Middle frontal gyrus (tissue), 1 donor: ENCODE measurements around the gene NOS1AP.
"Not testable (repeated sequence)": the region's sequence is repeated elsewhere in the genome, so short reads cannot be mapped to it uniquely, and the experiment has no call there.

Experiments used
- DNase-seq: peaks from one replicate; pipeline ENCODE4 v3.0.0-alpha.2; 2015; ENCODE audit warnings: low spot score; ENCODE audit errors: extremely low spot score

NOS1AP gene

DNA sequence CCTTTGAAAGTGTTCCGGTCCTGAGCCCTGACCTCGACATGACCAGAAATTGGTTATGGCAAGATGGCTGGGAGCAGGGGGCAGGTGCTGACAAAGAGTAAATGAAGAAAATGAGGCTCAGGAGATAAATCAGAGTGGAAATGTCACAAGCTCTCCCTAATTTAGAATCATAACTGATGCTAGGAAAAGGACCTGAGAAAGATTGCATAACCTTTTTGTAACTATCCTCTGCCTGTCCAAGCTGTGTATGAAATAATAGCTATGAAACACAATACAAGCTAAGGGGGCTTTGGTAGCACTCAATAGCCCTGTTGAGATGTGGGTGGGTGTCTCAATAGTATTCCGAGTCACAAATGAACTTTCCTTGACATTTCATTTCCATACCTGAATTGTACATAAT is 12.9 kb upstream of the NOS1AP start:
- no peak for DNase-seq

DNA sequence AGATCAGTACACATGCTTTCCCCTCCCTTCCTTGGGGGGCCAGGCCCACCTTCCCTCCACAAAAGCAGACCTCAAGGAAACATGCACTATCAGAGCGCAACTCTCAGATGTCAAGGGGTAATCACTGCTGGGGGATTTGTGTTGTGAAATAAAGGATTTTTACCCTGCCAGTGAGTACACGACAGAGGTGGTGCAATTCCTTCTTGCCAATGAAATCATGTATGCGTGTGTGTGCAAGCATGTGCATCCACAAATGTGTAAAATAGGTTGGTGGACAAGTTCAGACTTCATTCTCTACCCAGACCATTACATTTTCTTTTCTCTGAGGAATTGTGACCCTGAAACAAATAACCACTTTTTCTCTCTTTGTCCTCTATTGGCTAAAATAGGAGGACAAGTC is 9.8 kb upstream of the NOS1AP start:
- no peak for DNase-seq

DNA sequence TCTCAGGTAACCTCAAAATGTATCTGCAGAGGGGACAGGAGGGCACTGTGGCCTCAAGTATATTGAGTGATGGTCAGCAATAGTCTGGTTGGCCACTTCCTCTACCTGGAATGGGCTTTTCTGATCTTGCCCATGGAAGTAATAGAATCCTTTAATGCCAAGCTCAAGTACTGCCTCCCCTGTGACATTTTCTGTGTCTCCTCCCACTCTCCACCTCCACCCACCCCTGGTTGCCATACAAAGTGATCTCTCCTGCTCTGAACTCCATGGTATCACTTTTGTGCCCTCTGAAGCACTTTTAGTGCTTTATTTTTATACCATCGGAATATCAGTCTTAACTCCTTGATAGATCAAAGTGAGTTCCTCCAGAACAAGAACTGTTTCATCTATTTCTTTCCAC is 9.2 kb upstream of the NOS1AP start:
- DNase-seq, result no peak

DNA sequence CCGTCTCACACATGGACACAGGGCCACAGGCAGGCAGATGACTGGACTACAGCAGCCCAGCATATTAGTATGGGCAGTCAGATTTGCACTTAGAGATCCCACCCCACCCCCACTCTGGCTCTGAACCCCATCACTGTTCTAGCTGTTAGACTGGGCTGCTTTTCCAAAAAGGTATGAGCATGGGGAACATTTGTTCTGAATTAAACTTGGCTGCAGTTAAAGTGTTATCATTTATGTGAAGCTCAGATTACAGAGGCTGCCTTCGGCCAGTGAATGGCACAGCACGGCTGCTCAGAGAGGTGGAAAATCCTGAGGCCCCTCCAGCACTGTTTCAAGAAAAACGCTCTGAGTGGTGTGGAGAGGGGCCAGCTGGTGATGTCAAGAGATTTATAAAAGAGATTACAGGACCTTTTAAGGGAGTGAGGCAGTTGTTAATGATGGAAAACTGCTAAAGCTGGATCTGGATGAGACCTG is 6.9 kb upstream of the NOS1AP start:
- DNase-seq, result no peak

DNA sequence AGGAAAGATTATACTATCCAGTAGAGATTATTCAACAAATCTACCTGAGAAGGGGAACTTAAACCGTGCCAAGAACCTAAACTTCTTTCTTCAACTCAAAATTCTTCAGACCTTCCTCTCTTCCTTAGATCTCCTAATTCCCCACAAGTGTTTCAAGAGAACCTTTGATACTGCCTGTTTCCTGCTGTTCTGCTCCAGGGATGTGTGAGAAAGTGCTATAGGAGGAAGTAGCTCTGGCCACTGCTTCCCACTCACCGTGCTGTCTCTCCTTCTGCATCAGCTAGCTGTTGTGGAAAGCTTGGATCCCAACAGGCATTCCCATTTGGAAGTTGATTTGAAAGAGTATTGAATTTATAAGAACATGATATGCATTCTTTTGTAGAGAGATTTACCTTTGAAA is 4.5 kb upstream of the NOS1AP start:
- DNase-seq, result no peak

DNA sequence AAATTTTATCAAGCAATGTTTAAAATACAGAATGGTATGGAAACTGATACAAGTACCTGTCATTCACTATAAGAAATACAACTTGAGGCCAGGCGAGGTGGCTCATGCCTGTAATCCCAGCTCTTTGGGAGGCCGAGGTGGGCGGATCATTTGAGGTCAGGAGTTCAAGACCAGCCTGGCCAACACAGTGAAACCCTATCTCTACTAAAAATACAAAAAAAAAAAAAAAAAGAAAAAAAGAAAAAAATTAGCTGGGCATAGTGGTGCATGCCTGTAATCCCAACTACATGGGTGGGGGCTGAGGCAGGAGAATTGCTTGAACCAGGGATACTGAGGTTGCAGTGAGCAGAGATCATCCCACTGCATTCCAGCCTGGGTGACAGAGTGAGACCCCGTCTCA is 2.7 kb upstream of the NOS1AP start:
- DNase-seq, result not testable (repeated sequence)

DNA sequence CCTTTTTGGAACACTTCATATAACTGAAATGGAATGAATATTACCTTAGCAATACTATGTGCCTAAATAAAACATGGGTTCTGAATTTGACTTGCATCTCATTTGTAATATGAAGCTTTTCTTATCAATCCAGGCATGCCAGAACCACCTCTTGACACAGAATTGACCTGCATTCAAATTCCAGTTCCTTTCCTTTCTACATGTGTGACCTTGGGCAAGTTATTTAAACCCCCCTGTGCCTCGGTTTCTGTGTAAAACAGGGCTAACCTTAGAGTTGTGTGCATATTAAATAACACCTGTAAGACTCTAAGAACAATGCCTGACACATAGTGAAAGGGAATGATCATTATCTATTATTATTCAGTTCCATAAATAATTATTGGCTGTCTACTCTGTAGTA is 2.0 kb upstream of the NOS1AP start:
- DNase-seq, result no peak

DNA sequence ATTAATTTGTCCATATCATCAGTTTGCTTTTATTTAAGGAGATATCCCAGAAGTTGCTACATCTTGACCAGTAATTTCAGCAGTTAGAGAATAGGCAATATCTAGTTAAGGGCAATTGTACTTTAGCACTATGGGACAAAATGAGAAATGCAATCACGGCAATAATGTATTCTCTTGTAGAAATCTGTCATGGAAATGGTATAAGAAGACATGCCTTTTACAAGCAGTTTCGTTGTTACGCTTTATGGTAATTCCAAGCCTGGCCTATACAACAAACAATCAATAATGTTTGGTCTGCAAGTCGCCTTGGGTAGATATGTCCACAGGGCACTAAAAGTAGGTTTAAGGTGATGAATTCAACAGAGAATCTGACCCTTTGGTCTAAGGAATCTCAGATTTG is 1.2 kb upstream of the NOS1AP start:
- no peak for DNase-seq

DNA sequence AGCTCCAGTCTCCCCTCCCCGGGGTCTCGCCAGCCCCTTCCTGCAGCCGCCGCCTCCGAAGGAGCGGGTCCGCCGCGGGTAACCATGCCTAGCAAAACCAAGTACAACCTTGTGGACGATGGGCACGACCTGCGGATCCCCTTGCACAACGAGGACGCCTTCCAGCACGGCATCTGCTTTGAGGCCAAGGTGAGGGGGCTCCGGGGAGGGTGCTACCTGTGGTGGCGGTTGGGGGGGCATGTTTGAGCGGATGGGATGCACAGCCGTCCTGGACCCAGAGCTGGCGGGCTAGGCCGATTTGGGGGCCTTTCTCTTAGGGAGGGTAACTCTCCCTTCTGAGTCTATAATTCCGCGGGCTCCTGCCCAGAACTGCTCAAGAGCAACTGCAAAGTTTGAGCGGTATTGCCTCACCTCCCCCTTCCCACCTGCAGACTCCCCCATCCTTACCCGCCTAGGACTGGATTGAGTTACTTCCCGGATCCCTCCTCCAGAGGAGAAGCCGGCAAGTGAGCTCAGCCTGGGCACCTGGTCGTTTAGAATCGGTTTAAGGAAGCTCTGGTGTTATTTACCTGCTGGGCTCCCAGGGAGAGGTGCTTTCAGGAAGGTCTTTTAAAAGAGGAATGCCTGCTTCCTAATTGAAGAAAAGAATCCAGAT is 730 bp downstream of the NOS1AP start:
- no peak for DNase-seq

DNA sequence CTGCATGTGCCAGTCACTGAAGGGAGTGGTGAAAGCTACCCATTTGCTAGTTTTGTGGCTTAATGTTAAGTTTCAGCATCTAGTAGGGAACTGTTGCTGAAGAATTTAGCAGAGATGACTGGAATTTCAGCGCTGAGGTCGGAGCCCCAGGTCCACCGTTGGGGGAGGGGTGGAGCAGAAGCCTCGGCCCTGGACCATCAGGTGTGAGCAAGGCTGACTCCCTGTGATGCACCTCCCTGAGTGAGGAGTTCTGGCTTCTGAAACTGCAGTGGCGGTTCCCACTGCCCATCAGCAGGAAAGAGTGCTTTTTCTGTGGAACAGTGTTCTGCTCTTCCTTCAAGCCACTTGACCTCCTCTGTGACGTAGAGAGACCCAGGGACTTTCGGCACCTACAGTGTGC is 1.3 kb downstream of the NOS1AP start:
- no peak for DNase-seq

DNA sequence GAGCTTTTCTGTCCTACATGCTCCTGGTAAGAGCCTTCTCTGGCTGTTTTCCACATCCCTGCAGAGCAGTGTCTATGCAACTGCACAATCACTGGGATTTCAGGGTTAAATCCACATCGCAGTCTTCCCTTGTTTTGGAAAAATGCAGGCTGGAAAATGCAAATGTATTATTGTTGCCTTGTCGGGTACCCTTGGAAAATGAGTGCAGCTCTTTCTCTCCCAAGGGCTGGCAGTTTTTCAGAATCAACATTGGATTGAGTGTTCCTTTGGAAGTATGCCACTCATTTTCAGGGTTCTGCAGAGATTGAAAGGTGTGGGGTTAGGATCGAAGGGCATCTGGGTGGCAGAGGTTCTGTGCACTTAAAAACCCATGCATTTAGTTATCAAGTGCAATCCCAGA is 3.2 kb downstream of the NOS1AP start:
- no peak for DNase-seq

DNA sequence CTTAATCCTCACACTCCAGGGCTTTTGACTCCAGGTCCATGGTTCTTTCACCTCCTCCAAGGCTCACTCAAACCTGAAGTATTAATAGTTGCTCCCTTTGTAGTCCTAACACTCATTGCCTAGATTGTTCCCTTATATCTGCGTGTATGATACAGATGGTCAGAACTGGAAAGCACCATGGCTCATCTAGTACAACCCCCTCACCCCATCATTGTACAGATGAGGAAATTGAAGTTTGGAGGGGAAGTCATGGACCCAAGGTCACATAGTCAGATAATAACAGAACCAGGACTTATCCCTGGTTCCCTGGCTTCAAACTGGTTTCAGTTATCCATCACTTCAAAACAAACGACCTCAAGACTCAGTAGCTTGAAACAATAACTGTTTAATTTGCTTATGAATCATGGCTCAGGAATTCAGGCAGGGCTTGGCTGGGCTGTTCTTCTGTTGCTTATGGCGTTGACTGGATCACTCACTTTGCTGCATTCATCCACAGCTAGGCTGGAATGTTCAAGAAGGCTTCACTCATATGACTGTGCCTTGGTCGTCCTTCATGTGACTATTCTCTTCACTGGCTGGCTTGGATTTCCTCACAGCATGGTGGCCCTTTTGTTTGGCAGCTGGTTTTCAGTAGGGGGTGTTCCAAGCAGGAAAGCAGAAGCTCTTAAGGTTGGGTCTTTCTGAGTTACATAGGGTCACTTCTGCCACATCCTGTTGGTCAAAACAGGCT is 5.0 kb downstream of the NOS1AP start:
- DNase-seq, result no peak

DNA sequence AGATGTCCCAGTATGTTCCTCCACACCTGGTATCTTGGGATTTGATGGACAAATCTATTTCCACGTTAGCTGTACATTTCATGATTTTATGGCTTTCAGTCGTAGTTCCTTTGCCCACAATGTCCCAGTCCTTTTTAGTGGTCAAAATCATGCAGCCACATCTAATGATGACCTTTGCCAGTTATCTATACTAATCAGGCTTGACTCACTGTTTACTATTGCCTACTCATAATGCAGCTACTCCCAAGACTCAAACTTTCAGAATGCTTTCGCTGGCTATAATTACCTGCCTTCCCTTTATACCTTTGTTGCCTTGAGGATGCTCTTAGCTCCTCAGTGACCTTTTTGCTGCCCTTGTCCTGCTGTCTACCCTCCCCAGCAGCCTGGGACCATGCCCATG is 6.4 kb downstream of the NOS1AP start:
- DNase-seq, result no peak

DNA sequence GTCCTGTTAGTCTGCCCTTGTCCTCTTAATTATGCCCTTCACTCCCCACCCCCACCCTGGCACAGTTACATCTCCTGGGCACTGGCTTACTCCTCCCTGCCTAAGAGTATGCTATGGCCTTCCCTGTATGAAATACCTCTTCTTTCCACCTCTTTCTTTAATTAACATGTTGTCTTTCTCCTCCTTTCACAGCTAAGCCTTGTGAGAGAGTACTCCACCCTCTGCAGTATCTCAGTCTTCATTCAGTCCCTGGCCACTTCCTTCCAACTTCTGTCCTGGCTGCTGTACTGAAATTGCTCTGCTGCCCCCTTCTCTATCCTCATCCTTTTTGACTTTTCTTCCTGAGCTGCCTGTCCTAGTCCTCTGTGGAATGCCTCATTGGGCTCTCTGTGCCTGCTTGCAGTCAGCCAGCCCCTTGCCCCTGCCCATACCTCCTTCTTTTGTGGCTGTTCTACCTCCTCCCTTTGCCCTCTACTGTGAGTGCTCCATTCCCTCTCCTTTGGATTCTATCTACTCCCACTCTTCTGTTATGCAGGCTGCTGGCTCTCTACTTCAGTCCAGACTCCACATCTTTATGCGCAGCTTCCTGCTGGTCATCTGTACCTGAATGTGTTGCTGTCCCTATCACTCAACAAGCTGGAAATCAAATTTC is 8.3 kb downstream of the NOS1AP start:
- no peak for DNase-seq

DNA sequence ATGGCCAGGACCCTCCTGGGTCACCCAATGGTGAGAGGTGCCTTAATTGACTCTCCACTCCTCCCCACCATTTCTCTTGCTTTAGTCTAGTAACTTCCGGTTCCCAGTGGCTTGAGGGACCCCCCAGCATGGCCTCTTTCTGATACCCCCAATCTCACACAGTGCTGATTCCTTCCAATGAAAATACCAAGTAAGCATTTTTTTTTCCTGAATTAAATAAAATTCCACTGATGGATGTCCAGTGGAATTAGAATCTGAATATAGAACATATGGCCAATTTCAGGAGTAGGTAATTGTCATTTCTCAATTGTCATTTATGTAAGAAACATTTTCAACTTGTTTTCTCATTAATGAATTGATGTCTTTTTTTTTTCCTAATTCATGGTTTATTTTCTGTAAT is 9.5 kb downstream of the NOS1AP start:
- no peak for DNase-seq

DNA sequence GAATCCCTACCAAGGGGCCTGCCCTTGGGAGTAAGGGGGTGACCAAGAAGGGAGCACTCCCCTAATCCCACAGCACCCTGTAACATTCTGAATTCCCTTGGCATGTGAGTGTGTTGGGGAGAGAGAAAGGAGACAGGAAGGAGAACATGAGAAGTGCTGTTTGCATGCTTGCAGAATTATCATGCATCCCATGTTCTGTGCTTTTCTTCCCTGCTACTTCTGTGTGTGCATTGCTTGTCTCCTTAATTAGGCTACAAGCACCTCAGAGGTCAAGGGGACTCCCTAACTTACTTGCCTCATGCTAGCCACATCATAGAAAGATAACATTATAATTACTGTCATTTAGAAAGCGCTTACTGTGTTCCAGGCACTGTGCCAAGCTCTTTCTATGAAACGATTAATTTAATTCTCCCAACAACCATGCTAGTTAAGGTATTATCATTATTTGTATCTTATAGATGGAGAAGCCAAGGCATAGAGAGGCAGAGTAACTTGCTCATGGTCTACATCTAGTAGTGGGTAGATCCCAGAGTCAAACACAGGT is 11.1 kb downstream of the NOS1AP start:
- DNase-seq, result no peak

DNA sequence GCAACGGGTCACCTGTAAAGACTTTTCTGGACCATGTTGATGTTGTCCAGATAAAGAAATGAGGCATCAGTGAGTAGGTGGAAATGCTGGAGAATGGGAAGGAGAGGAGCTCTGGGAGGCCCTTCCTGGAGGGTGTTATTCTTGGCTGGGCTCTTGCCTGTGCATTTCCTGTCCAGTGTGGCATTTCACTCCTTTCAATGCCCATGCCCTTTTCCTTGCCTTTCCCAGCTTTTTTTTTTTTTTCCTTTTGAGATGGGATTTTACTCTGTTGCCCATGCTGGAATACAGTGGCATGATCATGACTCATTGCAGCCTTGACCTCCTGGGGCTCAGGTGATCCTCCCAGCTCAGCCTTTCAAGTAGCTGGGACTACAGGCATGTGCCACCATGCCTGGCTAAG is 11.8 kb downstream of the NOS1AP start:
- no peak for DNase-seq

DNA sequence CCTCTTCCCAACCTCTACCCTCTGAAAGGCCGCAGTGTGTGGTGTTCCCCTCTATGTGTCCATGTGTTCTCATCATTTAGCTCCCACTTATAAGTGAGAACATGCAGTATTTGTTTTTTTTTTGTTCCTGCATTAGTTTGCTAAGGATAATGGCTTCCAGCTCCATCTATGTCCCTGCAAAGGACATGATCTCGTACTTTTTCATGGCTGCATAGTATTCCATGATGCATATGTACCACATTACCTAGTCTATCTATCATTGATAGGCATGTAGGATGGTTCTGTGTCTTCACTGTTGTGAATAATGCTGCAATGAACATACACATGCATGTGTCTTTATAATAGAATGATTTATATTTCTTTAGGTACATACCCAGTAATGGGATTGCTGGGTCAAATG is 12.6 kb downstream of the NOS1AP start:
- DNase-seq, result not testable (repeated sequence)

DNA sequence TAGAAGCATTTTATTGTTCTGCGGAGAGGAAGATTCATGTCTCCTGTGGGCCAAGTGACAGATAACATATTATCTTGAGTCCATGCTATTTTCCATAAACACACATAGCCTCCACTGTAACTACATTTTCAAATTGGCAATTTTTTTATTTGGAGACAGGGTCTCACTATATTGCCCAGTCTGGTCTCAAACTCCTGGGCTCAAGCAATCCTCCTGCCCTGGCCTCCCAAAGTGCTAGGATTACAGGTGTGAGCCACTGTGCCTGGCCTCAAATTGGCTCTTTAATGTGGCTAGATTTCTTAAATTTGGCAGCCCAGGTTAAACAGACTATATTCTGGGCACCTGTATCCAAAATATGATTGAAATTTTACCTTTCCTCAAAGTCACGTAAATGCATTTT is 13.8 kb downstream of the NOS1AP start:
- DNase-seq, result no peak

DNA sequence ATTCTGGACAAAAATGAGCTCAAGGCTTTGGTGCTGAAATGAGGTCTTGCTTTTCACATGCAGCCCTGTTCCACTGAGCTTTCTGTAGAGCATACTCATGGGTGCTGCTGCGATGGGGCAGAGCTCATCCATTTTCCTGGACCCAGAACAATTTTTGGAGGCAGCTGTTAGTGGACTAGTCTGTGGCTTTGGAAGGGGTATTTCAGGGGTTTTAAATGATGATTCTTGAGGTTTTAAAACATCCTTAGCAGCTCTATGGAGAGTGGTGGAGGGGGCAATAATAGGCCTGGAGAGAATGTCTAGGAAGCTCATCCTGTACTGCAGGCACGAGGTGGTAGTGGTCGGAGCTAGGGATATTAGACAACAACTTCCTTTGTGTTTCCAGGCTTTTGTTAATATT is 16.5 kb downstream of the NOS1AP start:
- no peak for DNase-seq

DNA sequence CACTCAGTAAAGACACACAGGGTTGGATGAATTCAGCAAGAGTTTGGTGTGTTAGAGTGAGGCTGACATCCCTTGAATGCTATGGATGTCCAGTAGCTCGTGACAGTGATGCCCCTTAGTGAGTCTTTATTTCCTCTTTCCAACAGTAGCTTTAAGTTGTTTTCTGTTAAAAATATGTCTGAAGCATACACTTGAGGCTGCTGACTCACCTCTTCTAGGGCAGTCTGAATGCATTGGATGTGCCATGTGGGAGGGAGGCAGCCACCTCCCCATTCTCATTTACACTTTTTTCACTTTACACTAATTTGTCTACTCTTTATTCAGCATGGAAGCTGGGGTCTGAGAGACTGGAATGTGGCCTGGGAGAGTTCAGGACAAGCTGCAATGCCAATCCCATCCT is 17.6 kb downstream of the NOS1AP start:
- no peak for DNase-seq

DNA sequence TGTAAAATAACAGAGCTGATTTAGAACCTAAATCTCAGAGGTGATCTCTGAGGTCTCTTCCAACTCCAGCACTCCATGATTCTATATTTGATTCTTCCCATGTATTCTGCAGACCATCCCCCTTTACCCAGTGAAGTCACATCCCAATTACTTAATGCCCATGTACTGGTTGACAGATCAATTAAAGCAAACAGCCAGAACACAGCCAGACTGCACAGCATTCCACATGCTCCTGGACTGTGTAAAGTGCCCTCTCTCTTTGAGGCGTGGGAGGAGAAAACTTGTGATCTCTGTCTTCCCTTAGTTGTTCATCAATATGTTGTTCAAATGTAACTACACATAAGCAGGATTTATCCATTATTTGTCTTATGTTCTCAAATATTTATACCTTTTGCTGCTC is 18.1 kb downstream of the NOS1AP start:
- DNase-seq, result no peak
